Activated CD4-positive, alpha-beta T cell treated with anti-CD3 and anti-CD28 coated beads, Interleukin-2, amount 10 ng/mL, durations not matched to agents 7 days and 5 days (primary cell): Measurements from ENCODE around the gene GNLY. TPM values are rescaled to one million over a fixed set of nuclear protein-coding genes. Genes with fewer than 3 reads are reported as not detected.

Experiments used
- CTCF ChIA-PET: fragments of 350-600 bp; sonication (Branson Sonifier 250); formaldehyde crosslinking; loops from one replicate; lab custom pipeline; 2021; ENCODE audit warnings: antibody characterized with exemption; lab: Charles Lee
- POLR2A ChIA-PET: fragments of 350-600 bp; sonication (Branson Sonifier 250); formaldehyde crosslinking; loops from one replicate; lab custom pipeline; 2021; ENCODE audit warnings: antibody characterized with exemption; lab: Charles Lee
- DNase-seq: peaks from one replicate; pipeline ENCODE4 v3.0.0-alpha.2; 2020
- H3K27ac Mint-ChIP-seq: one replicate; pipeline ENCODE4 v1.8.0; 2021; ENCODE audit warnings: mild to moderate bottlenecking, moderate library complexity, mixed read lengths
- H3K27me3 Mint-ChIP-seq: one replicate; pipeline ENCODE4 v1.8.0; 2021; ENCODE audit warnings: mixed read lengths
- H3K36me3 Mint-ChIP-seq: one replicate; pipeline ENCODE4 v1.8.0; 2021; ENCODE audit warnings: low read depth, mixed read lengths
- H3K4me1 Mint-ChIP-seq: one replicate; pipeline ENCODE4 v1.8.0; 2021; ENCODE audit warnings: mixed read lengths
- H3K4me3 Mint-ChIP-seq: one replicate; pipeline ENCODE4 v1.8.0; 2021; ENCODE audit warnings: mild to moderate bottlenecking, moderate library complexity, mixed read lengths
- H3K9me3 Mint-ChIP-seq: one replicate; pipeline ENCODE4 v1.8.0; 2021; ENCODE audit warnings: mixed read lengths
- total RNA-seq, 2 experiments: library from RNA; stranded (reverse); gene quantifications; one replicate each; pipeline ENCODE4 v1.2.3, GENCODE V29; 2021

GNLY gene
- total RNA-seq, 2 experiments from 2014 or later, result 72.9 to 75.5 TPM

- no peaks in the 10 kb centered on the region for H3K36me3 Mint-ChIP-seq
- H3K9me3 Mint-ChIP-seq, result peaks cover 3% of the 10 kb centered on the region
- peaks cover 6% of the 10 kb centered on the region for H3K4me1 Mint-ChIP-seq
- DNase-seq, result no peak
- no peak overlapping the region for H3K27ac Mint-ChIP-seq
- CTCF ChIA-PET, result interaction anchor here (0.6 to 4.0 kb wide), 7 partner anchors 8 to 89 kb away, joined by 3 to 14 read pairs (median 3); no protein-coding TSS in a partner anchor
- POLR2A ChIA-PET, result interaction anchor here (0.9 kb wide), 1 partner anchor 345 kb away, joined by 3 read pairs; no protein-coding TSS in a partner anchor
- peaks cover 17% of the 10 kb centered on the region for H3K27me3 Mint-ChIP-seq
- H3K4me3 Mint-ChIP-seq, result no peak overlapping the region
These were observed 31.3 kb downstream of the GNLY start for GRCh38 chr2:85725451-85725850.

- POLR2A ChIA-PET, result no interaction called here
These were observed 33.6 kb downstream of the GNLY start for GRCh38 chr2:85727798-85728197.

GRCh38 chr2:85728342-85728741, 34.2 kb downstream of the GNLY start:
- Mint-ChIP-seq H3K27ac (no peak overlapping the region), H3K4me1 (peaks cover 6% of the 10 kb centered on the region), H3K9me3 (no peaks in the 10 kb centered on the region), H3K4me3 (no peak overlapping the region), H3K36me3 (no peaks in the 10 kb centered on the region), H3K27me3 (peaks cover 16% of the 10 kb centered on the region)
- ChIA-PET CTCF (interaction anchor here (0.6 to 2.3 kb wide), 26 partner anchors 8 to 351 kb away, joined by 3 to 26 read pairs (median 4); partner anchors contain the start of gene ATOH8), POLR2A (no interaction called here)
- DNase-seq, result no peak

More at GRCh38 chr2:85727798-85728197, 33.6 kb downstream of the GNLY start:
- no peaks in the 10 kb centered on the region for H3K36me3 Mint-ChIP-seq
- H3K27me3 Mint-ChIP-seq, result peaks cover 16% of the 10 kb centered on the region
- H3K4me3 Mint-ChIP-seq, result no peak overlapping the region
- no peak overlapping the region for H3K27ac Mint-ChIP-seq
- no peak for DNase-seq
- CTCF ChIA-PET, result interaction anchor here (0.9 kb wide), 1 partner anchor 175 kb away, joined by 4 read pairs; no protein-coding TSS in a partner anchor
- no peaks in the 10 kb centered on the region for H3K9me3 Mint-ChIP-seq
- peaks cover 6% of the 10 kb centered on the region for H3K4me1 Mint-ChIP-seq

GRCh38 chr2:85728883-85729824, 35.0 kb downstream of the GNLY start:
- H3K9me3 Mint-ChIP-seq, result no peaks in the 10 kb centered on the region
- H3K4me3 Mint-ChIP-seq, result no peak overlapping the region
- DNase-seq, result peak; percentile 73
- ChIA-PET POLR2A (no interaction called here), CTCF (interaction anchor here (0.6 to 2.3 kb wide), 30 partner anchors 8 to 352 kb away, joined by 3 to 26 read pairs (median 4); partner anchors contain the start of gene ATOH8)
- no peak overlapping the region for H3K27ac Mint-ChIP-seq
- peaks cover 6% of the 10 kb centered on the region for H3K4me1 Mint-ChIP-seq
- H3K36me3 Mint-ChIP-seq, result no peaks in the 10 kb centered on the region
- H3K27me3 Mint-ChIP-seq, result peaks cover 15% of the 10 kb centered on the region

GRCh38 chr2:85729825-85730510, 35.8 kb downstream of the GNLY start:
- H3K27ac Mint-ChIP-seq, result no peak overlapping the region
- H3K4me3 Mint-ChIP-seq, result no peak overlapping the region
- H3K27me3 Mint-ChIP-seq, result peaks cover 19% of the 10 kb centered on the region
- ChIA-PET POLR2A (no interaction called here), CTCF (interaction anchor here (0.7 to 2.3 kb wide), 11 partner anchors 10 to 306 kb away, joined by 3 to 26 read pairs (median 6); no protein-coding TSS in a partner anchor)
- DNase-seq, result no peak
- H3K36me3 Mint-ChIP-seq, result no peaks in the 10 kb centered on the region
- no peaks in the 10 kb centered on the region for H3K9me3 Mint-ChIP-seq
- peaks cover 6% of the 10 kb centered on the region for H3K4me1 Mint-ChIP-seq

- no peak for DNase-seq
- Mint-ChIP-seq H3K27ac (no peak overlapping the region), H3K9me3 (no peaks in the 10 kb centered on the region), H3K36me3 (no peaks in the 10 kb centered on the region), H3K4me1 (peaks cover 6% of the 10 kb centered on the region), H3K27me3 (peaks cover 22% of the 10 kb centered on the region), H3K4me3 (no peak overlapping the region)
- CTCF ChIA-PET, result interaction anchor here (1.0 kb wide), 1 partner anchor 22 kb away, joined by 3 read pairs; no protein-coding TSS in a partner anchor
- POLR2A ChIA-PET, result no interaction called here
These were observed 36.6 kb downstream of the GNLY start for GRCh38 chr2:85730686-85731230.

GRCh38 chr2:85731606-85732005, 37.4 kb downstream of the GNLY start:
- H3K27ac Mint-ChIP-seq, result no peak overlapping the region
- H3K9me3 Mint-ChIP-seq, result no peaks in the 10 kb centered on the region
- H3K4me3 Mint-ChIP-seq, result no peak overlapping the region
- H3K36me3 Mint-ChIP-seq, result no peaks in the 10 kb centered on the region
- H3K27me3 Mint-ChIP-seq, result peaks cover 26% of the 10 kb centered on the region
- peaks cover 6% of the 10 kb centered on the region for H3K4me1 Mint-ChIP-seq
- no peak for DNase-seq
- ChIA-PET POLR2A (no interaction called here), CTCF (interaction anchor here (0.8 to 1.0 kb wide), 2 partner anchors 17 to 18 kb away, joined by 3 to 4 read pairs; no protein-coding TSS in a partner anchor)

GRCh38 chr2:85732467-85733120, 38.4 kb downstream of the GNLY start:
- no peaks in the 10 kb centered on the region for H3K9me3 Mint-ChIP-seq
- no peak overlapping the region for H3K4me3 Mint-ChIP-seq
- POLR2A ChIA-PET, result no interaction called here
- peaks cover 6% of the 10 kb centered on the region for H3K4me1 Mint-ChIP-seq
- peaks cover 31% of the 10 kb centered on the region for H3K27me3 Mint-ChIP-seq
- no peak for DNase-seq
- H3K36me3 Mint-ChIP-seq, result no peaks in the 10 kb centered on the region
- CTCF ChIA-PET, result interaction anchor here (0.5 to 3.4 kb wide), 6 partner anchors 8 to 115 kb away, joined by 3 to 10 read pairs (median 4); no protein-coding TSS in a partner anchor
- no peak overlapping the region for H3K27ac Mint-ChIP-seq

GRCh38 chr2:85733121-85733960, 39.2 kb downstream of the GNLY start:
- Mint-ChIP-seq H3K27me3 (peaks cover 31% of the 10 kb centered on the region), H3K4me1 (peaks cover 6% of the 10 kb centered on the region), H3K4me3 (no peak overlapping the region), H3K36me3 (no peaks in the 10 kb centered on the region), H3K9me3 (no peaks in the 10 kb centered on the region), H3K27ac (no peak overlapping the region)
- CTCF ChIA-PET, result interaction anchor here (1.1 to 3.4 kb wide), 4 partner anchors 8 to 80 kb away, joined by 3 to 10 read pairs (median 4); no protein-coding TSS in a partner anchor
- DNase-seq, result no peak
- POLR2A ChIA-PET, result no interaction called here

- CTCF ChIA-PET, result interaction anchor here (0.6 to 3.4 kb wide), 6 partner anchors 9 to 322 kb away, joined by 3 to 10 read pairs (median 4); no protein-coding TSS in a partner anchor
These were observed 39.9 kb downstream of the GNLY start for GRCh38 chr2:85734015-85734414.

GRCh38 chr2:85734942-85735608, 40.9 kb downstream of the GNLY start:
- DNase-seq, result no peak
- ChIA-PET CTCF (interaction anchor here (0.8 to 3.4 kb wide), 5 partner anchors 15 to 79 kb away, joined by 3 to 10 read pairs (median 4); no protein-coding TSS in a partner anchor), POLR2A (no interaction called here)
- Mint-ChIP-seq H3K4me1 (no peaks in the 10 kb centered on the region), H3K9me3 (no peaks in the 10 kb centered on the region), H3K4me3 (no peak overlapping the region), H3K27me3 (peaks cover 33% of the 10 kb centered on the region), H3K27ac (no peak overlapping the region), H3K36me3 (no peaks in the 10 kb centered on the region)

More at GRCh38 chr2:85734015-85734414, 39.9 kb downstream of the GNLY start:
- H3K4me3 Mint-ChIP-seq, result no peak overlapping the region
- peaks cover 29% of the 10 kb centered on the region for H3K27me3 Mint-ChIP-seq
- H3K9me3 Mint-ChIP-seq, result no peaks in the 10 kb centered on the region
- DNase-seq, result no peak
- POLR2A ChIA-PET, result no interaction called here
- no peak overlapping the region for H3K27ac Mint-ChIP-seq
- peaks cover 6% of the 10 kb centered on the region for H3K4me1 Mint-ChIP-seq
- no peaks in the 10 kb centered on the region for H3K36me3 Mint-ChIP-seq
